Measurements from ENCODE around the gene PCDHGB6. TPM values are rescaled to one million over a fixed set of nuclear protein-coding genes. Genes with fewer than 3 reads are reported as not detected.
"Not testable (repeated sequence)": the region's sequence is repeated elsewhere in the genome, so short reads cannot be mapped to it uniquely, and the experiment has no call there.

Gene PCDHGB6
- total RNA-seq, 1 experiment from 2014 or later: 0.22 TPM

DNA sequence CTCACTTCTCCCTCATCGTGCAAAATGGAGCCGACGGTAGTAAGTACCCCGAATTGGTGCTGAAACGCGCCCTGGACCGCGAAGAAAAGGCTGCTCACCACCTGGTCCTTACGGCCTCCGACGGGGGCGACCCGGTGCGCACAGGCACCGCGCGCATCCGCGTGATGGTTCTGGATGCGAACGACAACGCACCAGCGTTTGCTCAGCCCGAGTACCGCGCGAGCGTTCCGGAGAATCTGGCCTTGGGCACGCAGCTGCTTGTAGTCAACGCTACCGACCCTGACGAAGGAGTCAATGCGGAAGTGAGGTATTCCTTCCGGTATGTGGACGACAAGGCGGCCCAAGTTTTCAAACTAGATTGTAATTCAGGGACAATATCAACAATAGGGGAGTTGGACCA, 23.5 kb downstream of the PCDHGB6 start:
- intact Hi-C loops (cut with micrococcal nuclease): no loop called here
- no peaks in the 10 kb centered on the region for H3K27me3 ChIP-seq (ENCODE audit: insufficient read depth, low read length)
- ATAC-seq (no peak), DNase-seq (ENCODE audit: low read depth, low spot score) (no peak)
- no peaks in the 10 kb centered on the region for H4K20me1 ChIP-seq (ENCODE audit: insufficient read depth)
- BruUV-seq (replicated peaks): no TSS peak
- ChIA-PET POLR2A (no interaction called here), RAD21 (ENCODE audit: low non-redundant PET in 1 of 2, low total read pairs in 2 of 2, uncharacterized antibody in 2 of 2, unreplicated experiment in 2 of 2) (no interaction called here), CTCF (interaction anchor here (1.5 kb wide), 1 partner anchor 19 kb away, joined by 4 read pairs; the partner anchor contains the start of gene PCDHGA10)
- H3K4me1 ChIP-seq (ENCODE audit: control insufficient read depth in 1 of 2, insufficient read depth in 2 of 2, low read length in 2 of 2): no peaks in the 10 kb centered on the region
- H3K36me3 ChIP-seq (ENCODE audit: control insufficient read depth in 1 of 2, insufficient read depth in 2 of 2, low read length in 2 of 2): no peaks in the 10 kb centered on the region
- H3K27ac ChIP-seq (ENCODE audit: low read depth, low read length): no peak overlapping the region
- H3K4me2 ChIP-seq (ENCODE audit: low read length): no peak overlapping the region
- TF ChIP-seq EZH2 (IDR thresholded peaks at IDR 0.05) (no peak), RAD21 (IDR thresholded peaks at IDR 0.05; ENCODE audit: low read depth) (no peak), YY1 (IDR thresholded peaks at IDR 0.05; ENCODE audit: extremely low read depth, insufficient replicate concordance, low read depth, low read length) (no peak), CBX3 (IDR thresholded peaks at IDR 0.05; ENCODE audit: low read depth) (no peak), POLR2AphosphoS5 (IDR thresholded peaks at IDR 0.05; ENCODE audit: low read depth, low read length) (no peak), JUND (IDR thresholded peaks at IDR 0.05) (no peak), CEBPB (IDR thresholded peaks at IDR 0.05; ENCODE audit: low read depth) (no peak), SIN3A (IDR thresholded peaks at IDR 0.05; ENCODE audit: low read depth) (no peak), SRF (IDR thresholded peaks at IDR 0.05; ENCODE audit: low read depth) (no peak), ZNF274 (IDR thresholded peaks at IDR 0.05; ENCODE audit: low read depth, low read length) (no peak), EGR1 (IDR thresholded peaks at IDR 0.05; ENCODE audit: low read depth) (no peak), POLR2A (IDR thresholded peaks at IDR 0.05; ENCODE audit: borderline replicate concordance, extremely low read depth, insufficient read depth, insufficient read length) (no peak), SP1 (IDR thresholded peaks at IDR 0.05; ENCODE audit: low read depth) (no peak)
- TF ChIP-seq, protein P1, sequence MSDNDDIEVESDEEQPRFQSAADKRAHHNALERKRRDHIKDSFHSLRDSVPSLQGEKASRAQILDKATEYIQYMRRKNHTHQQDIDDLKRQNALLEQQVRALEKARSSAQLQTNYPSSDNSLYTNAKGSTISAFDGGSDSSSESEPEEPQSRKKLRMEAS (IDR thresholded peaks at IDR 0.05): no peak
- TF ChIP-seq, protein P2, sequence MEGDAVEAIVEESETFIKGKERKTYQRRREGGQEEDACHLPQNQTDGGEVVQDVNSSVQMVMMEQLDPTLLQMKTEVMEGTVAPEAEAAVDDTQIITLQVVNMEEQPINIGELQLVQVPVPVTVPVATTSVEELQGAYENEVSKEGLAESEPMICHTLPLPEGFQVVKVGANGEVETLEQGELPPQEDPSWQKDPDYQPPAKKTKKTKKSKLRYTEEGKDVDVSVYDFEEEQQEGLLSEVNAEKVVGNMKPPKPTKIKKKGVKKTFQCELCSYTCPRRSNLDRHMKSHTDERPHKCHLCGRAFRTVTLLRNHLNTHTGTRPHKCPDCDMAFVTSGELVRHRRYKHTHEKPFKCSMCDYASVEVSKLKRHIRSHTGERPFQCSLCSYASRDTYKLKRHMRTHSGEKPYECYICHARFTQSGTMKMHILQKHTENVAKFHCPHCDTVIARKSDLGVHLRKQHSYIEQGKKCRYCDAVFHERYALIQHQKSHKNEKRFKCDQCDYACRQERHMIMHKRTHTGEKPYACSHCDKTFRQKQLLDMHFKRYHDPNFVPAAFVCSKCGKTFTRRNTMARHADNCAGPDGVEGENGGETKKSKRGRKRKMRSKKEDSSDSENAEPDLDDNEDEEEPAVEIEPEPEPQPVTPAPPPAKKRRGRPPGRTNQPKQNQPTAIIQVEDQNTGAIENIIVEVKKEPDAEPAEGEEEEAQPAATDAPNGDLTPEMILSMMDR (IDR thresholded peaks at IDR 0.05 in 2 of 3, conservative IDR thresholded peaks at IDR 0.05 in 1 of 3; ENCODE audit: borderline replicate concordance in 1 of 3, insufficient read depth in 1 of 3, low read depth in 2 of 3, low read length in 2 of 3): no peak
- TF ChIP-seq, protein P3, sequence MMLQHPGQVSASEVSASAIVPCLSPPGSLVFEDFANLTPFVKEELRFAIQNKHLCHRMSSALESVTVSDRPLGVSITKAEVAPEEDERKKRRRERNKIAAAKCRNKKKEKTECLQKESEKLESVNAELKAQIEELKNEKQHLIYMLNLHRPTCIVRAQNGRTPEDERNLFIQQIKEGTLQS (IDR thresholded peaks at IDR 0.05): no peak
- H3K9ac ChIP-seq (ENCODE audit: low read length): no peak overlapping the region
- no peaks in the 10 kb centered on the region for H3K9me2 ChIP-seq (ENCODE audit: insufficient read depth)
- H2AFZ ChIP-seq (ENCODE audit: low read depth, low read length, poor library complexity, severe bottlenecking): no peak overlapping the region
- H3K79me2 ChIP-seq (ENCODE audit: insufficient read depth, low read length): no peaks in the 10 kb centered on the region
- peaks cover 0 to 8% of the 10 kb centered on the region in 2 experiments; a peak in 2 of 4 replicates for H3K9me3 ChIP-seq (ENCODE audit: control insufficient read depth in 1 of 2, insufficient read depth in 1 of 2, low read depth in 1 of 2, low read length in 2 of 2)
- no peak overlapping the region for H3K4me3 ChIP-seq (replicated peaks in 1 of 2; ENCODE audit: low read depth in 1 of 2, low read length in 2 of 2)

DNA sequence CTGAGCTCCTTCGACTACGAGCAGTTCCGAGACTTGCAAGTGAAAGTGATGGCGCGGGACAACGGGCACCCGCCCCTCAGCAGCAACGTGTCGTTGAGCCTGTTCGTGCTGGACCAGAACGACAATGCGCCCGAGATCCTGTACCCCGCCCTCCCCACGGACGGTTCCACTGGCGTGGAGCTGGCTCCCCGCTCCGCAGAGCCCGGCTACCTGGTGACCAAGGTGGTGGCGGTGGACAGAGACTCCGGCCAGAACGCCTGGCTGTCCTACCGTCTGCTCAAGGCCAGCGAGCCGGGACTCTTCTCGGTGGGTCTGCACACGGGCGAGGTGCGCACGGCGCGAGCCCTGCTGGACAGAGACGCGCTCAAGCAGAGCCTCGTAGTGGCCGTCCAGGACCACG, 24.5 kb downstream of the PCDHGB6 start:
- CTCF ChIA-PET; H2AFZ ChIP-seq (ENCODE audit: low read depth, low read length, poor library complexity, severe bottlenecking); H3K4me3 ChIP-seq (replicated peaks in 1 of 2; ENCODE audit: low read depth in 1 of 2, low read length in 2 of 2); H3K9me2 ChIP-seq (ENCODE audit: insufficient read depth); H3K79me2 ChIP-seq (ENCODE audit: insufficient read depth, low read length); BruUV-seq (replicated peaks); H3K9me3 ChIP-seq (ENCODE audit: control insufficient read depth in 1 of 2, insufficient read depth in 1 of 2, low read depth in 1 of 2, low read length in 2 of 2); H3K9ac ChIP-seq (ENCODE audit: low read length); POLR2A ChIA-PET; H4K20me1 ChIP-seq (ENCODE audit: insufficient read depth); H3K4me2 ChIP-seq (ENCODE audit: low read length); H3K4me1 ChIP-seq (ENCODE audit: control insufficient read depth in 1 of 2, insufficient read depth in 2 of 2, low read length in 2 of 2); H3K36me3 ChIP-seq (ENCODE audit: control insufficient read depth in 1 of 2, insufficient read depth in 2 of 2, low read length in 2 of 2); H3K27ac ChIP-seq (ENCODE audit: low read depth, low read length); ATAC-seq; DNase-seq (ENCODE audit: low read depth, low spot score); intact Hi-C loops (cut with micrococcal nuclease); RAD21 ChIA-PET (ENCODE audit: low non-redundant PET in 1 of 2, low total read pairs in 2 of 2, uncharacterized antibody in 2 of 2, unreplicated experiment in 2 of 2); H3K27me3 ChIP-seq (ENCODE audit: insufficient read depth, low read length): not testable (repeated sequence)

DNA sequence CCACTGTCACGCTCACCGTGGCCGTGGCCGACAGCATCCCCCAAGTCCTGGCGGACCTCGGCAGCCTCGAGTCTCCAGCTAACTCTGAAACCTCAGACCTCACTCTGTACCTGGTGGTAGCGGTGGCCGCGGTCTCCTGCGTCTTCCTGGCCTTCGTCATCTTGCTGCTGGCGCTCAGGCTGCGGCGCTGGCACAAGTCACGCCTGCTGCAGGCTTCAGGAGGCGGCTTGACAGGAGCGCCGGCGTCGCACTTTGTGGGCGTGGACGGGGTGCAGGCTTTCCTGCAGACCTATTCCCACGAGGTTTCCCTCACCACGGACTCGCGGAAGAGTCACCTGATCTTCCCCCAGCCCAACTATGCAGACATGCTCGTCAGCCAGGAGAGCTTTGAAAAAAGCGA, 24.9 kb downstream of the PCDHGB6 start:
- H3K9me2 ChIP-seq (ENCODE audit: insufficient read depth); H3K9ac ChIP-seq (ENCODE audit: low read length); CTCF ChIA-PET; ATAC-seq; H3K36me3 ChIP-seq (ENCODE audit: control insufficient read depth in 1 of 2, insufficient read depth in 2 of 2, low read length in 2 of 2); H3K9me3 ChIP-seq (ENCODE audit: control insufficient read depth in 1 of 2, insufficient read depth in 1 of 2, low read depth in 1 of 2, low read length in 2 of 2); H3K4me1 ChIP-seq (ENCODE audit: control insufficient read depth in 1 of 2, insufficient read depth in 2 of 2, low read length in 2 of 2); DNase-seq (ENCODE audit: low read depth, low spot score); H3K4me2 ChIP-seq (ENCODE audit: low read length); H4K20me1 ChIP-seq (ENCODE audit: insufficient read depth); H2AFZ ChIP-seq (ENCODE audit: low read depth, low read length, poor library complexity, severe bottlenecking); H3K79me2 ChIP-seq (ENCODE audit: insufficient read depth, low read length); intact Hi-C loops (cut with micrococcal nuclease); H3K27me3 ChIP-seq (ENCODE audit: insufficient read depth, low read length); H3K27ac ChIP-seq (ENCODE audit: low read depth, low read length); H3K4me3 ChIP-seq (replicated peaks in 1 of 2; ENCODE audit: low read depth in 1 of 2, low read length in 2 of 2); BruUV-seq (replicated peaks); POLR2A ChIA-PET; RAD21 ChIA-PET (ENCODE audit: low non-redundant PET in 1 of 2, low total read pairs in 2 of 2, uncharacterized antibody in 2 of 2, unreplicated experiment in 2 of 2): not testable (repeated sequence)

Data from HCT116 (cell line).